GM18520 (cell line): Measurements from ENCODE around the gene ZNF774.
"Not testable (repeated sequence)": the region's sequence is repeated elsewhere in the genome, so short reads cannot be mapped to it uniquely, and the experiment has no call there.

ENCODE experiments used
- ATAC-seq: cut with Tn5 transposase; IDR thresholded peaks from one replicate; pipeline ENCODE4 v1.9.1; 2021; ENCODE audit not compliant: unreplicated experiment

Gene ZNF774

GRCh38 chr15:90352107-90352893 lies at the start of gene ZNF774:
ZNF774 (plus strand) TSS chr15:90352284; CDS start chr15:90354661, 2,377 bp downstream.
- ATAC-seq = peak; percentile 97

DNA sequence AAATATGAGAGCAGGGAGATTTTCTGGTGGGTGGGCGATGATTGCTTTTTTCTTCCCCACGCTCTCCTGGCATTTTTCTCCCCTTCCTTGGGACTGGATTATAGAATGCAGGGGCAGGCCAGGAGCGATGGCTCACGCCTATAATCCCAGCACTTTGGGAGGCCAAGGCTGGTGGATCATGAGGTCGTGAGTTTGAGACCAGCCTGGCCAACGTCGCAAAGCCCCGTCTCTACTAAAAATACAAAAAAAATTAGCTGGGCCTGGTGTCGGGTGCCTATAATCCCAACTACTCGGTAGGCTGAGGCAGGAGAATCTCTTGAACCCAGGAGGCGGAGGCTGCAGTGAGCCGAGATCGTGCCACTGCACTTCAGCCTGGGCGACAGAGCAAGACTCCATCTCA lies 46.7 kb upstream of the ZNF774 start:
- ATAC-seq = not testable (repeated sequence)

- no peak for ATAC-seq
Observed at GRCh38 chr15:90305932-90306331, 46.2 kb upstream of the ZNF774 start.

DNA sequence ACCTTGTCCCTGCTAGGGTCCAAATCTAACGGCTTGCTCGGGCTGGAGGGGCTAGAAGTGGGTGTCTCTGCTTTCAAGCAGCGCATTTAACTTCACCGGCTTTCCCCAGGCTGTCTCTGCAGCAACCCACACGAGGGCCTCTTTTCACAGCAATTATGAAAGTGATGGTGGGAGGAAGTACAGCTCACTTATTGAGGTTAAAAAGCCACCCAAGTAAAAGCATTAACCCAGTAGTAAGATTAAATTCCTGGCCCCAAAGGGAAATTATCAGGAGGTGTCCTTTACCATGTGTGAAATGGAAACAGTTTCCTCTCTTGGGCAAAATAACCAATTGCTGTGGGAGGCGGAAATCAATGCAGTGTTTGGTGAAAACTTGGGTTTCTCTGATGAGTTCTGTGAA lies 45.5 kb upstream of the ZNF774 start:
- no peak for ATAC-seq

DNA sequence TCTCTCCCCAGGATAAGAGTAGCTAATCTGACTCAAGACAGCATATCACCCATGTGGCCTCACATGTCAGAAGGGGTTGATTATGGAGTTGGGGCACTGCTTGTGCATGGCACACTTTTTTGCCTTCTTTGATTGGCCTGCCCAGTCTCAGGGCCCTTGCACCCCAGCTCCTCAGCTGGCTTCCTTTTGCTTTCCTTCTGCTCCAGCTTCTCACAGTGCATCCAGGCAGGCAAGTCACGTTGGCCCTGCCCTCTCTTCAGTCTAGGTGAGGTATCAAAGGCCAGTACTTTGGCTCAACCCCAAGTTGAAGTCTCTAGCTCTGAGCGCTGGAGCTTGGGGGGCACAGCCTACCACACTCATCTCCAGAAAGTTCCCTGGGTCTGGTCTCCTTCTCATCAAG lies 44.4 kb upstream of the ZNF774 start:
- no peak for ATAC-seq

- no peak for ATAC-seq
Observed at GRCh38 chr15:90309020-90309419, 43.1 kb upstream of the ZNF774 start.

DNA sequence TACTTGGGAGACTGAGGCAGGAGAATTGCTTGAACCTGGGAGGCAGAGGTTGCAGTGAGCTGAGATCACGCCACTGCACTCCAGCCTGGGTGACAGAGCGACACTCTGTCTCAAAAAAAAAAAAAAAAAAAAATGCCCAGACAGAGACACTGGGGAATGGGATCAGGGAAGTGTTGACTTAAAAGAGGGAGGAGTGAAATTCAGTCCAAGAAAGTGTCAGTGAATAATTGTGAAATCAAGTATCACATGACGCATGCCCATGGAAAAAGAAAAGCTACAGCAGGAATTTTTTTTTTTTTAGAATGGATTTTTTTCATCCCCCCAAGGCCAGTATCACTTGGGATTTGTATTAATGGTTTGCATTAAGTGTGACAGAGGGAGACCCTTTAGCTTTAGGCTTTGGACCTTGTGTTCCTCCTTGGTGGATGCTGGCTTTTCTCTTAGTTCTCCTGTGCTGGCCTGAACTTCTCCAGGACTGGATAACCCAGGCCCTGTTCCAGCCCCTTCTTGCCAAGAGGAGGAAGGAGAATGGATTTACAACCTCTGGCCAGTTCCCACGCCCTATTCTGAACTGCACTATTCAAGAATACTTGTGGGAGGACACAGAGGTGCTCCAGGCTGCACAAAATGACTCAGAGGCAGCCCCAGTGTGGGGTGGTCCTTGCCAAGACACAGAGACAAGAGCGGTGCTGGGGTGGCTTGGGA lies 36.7 kb upstream of the ZNF774 start:
- ATAC-seq = no peak

DNA sequence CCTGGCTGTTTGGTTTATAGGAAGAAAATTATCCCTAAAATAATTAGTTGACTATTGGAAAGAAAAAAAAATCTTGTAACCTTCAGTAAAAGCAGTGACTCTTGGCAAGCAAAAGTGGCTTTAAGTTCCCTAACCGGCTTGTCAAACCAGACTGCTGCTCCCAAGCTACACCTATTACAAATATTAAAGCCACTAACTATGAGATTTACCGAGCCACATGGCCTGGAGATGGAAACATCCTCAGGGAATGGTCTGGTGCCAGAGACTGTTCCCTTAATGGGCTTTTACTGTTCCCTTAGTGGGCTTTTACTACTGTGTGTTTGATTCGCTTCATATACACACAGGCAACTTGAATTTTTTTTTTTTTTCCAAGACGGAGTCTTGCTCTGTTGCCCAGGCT lies 35.9 kb upstream of the ZNF774 start:
- no peak for ATAC-seq

- ATAC-seq = no peak
Observed at GRCh38 chr15:90318591-90318990, 33.5 kb upstream of the ZNF774 start.

DNA sequence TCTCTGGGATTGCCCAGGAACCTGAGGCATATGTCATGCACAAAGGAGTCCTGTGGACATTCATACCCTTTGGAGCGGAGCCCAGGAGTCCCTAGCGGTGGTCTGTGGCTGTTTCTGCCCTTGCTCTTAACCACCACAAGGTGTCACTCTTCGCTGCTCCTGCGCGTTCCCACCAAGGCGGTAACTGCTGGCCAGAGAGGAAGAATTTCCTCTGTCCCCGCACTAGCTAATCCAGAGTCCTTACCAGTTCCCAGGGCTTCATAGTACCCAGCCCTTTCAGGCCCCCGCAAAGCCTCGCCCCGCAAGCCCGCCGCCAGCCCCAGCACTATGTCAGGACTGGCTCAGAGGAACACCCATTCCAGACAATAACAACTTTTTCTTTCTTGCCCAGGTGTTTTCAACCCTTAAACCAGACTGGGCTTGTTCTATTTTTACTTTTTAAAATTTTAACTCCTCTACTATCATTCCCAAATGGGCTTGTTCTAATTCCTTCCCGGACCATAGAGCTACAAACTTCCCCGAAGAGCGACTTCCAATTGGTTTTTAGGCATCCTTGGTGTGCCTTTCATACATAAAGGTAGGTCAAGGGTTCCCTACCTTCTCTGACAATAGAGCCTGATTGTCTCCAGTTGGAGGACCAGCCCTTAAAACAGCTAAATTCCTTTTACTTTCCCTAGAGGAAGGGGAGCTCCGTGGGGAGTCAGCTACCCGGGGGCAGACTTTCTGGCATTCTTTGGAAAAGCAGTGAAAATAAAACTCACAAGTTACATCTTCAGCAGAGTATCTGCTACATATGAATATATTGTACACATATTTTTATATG lies 31.8 kb upstream of the ZNF774 start:
- peak; percentile 52 for ATAC-seq

DNA sequence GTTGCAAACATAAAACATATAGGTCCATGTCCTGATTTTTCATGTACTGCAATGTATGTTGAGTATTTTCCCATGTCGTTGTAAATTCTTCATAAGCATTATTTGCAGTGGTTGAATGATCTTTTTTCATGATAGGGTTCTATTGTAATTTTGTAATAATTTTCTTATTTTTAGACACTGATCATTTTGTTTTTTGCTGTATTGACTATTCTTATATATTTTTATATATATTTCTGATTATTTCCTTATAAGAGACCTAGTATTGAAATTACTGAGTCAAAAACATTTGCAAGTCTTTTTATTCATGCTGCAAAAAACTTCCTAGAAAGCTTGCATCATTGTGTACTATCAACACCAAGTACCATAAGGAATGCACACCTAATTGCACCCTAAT lies 31.2 kb upstream of the ZNF774 start:
- no peak for ATAC-seq

DNA sequence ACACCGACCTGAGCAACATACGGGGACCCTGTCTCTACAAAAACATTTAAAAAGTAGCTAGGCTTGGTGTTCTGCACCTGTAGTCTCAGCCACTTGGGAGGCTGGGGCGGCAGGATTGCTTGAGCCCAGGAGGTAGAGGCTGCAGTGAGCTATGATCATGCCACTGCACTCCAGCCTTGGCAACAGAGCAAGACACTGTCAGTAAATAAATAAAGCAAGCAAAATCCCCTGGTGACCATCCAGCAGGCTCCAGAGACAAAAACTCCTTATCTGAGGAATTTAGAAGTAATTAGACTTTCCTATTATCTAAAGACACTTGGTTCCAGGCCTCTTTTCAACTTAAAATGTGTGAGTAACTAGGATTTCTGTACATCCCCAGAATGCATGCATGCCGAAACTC lies 29.5 kb upstream of the ZNF774 start:
- no peak for ATAC-seq

DNA sequence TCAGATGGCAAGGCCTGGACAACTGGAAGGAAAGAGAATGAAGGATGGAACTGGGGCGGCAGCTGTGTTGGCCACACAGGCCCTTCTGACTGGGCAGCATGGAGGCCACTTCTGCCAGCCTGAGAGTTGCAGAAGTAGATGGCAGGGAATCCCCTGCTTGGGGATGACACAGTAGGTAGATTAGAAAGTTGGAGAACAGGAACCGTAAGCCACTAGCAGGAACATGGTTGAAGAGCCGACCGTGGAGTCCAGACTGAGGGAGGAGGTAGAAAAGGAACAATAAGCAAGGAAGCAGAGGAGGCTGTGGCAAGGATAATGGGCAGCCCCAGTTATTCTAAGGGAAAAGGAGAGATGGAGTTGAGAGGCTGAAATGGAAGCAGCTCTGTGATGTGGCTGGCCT lies 26.4 kb upstream of the ZNF774 start:
- no peak for ATAC-seq

GRCh38 chr15:90326441-90326840 lies 25.6 kb upstream of the ZNF774 start:
- no peak for ATAC-seq

DNA sequence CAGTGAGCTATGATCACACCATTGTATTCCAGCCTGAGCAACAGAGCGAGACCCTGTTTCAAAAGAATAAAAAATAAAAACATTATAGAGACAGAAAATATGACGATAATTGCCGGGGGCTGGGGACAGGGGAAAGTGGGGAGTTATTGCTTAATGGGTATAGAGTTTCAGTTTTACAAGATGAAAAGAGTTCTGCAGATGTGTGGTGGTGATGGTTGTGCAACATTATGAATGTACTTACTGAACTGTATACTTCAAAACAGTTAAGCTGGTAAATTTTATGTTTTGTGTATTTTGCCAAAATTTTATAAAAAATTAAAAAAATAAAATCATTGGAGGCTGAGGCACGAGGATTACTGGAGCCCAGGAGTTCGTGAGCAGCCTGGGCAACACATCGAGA lies 24.8 kb upstream of the ZNF774 start:
- no peak for ATAC-seq

DNA sequence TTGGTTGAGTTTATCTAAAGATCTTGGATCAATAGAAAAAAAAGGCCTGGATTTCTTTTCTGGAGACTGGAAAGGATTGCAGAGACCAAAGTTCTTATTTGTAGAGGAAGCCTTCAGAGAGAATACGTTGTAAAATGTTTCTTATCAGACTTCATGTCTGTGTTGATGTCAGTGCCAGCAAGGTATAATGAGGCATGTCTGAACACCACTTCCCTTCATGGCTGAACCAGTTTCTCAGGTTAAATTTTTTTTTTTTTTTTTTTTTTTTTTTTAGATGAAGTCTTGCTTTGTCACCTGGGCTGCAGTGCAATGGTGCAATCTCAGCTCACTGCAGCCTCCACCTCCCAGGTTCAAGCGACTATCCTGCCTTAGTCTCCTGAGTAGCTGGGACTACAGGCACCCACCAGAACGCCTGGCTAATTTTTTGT lies 17.8 kb upstream of the ZNF774 start:
- no peak for ATAC-seq

DNA sequence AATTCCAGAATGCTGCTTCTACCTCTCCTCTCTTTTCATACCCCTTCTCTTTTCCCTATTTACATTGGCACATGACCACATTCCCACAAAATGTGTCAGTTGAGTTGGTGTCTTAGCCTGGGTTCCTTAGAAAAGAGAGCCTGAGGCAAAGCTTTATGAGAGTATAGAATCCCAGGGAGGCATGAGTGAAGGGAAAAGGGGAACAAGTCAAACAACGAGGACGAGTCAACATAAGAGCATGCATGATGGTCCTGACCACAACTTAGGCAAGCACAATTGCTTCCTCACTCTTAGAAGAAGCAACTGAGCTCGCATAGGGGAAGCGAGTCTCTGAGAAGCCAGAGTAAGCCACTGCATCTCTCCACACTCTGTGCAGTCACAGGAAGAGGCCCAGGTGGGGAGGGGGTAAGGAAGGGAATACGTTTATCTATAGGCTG lies 15.4 kb upstream of the ZNF774 start:
- ATAC-seq = no peak

DNA sequence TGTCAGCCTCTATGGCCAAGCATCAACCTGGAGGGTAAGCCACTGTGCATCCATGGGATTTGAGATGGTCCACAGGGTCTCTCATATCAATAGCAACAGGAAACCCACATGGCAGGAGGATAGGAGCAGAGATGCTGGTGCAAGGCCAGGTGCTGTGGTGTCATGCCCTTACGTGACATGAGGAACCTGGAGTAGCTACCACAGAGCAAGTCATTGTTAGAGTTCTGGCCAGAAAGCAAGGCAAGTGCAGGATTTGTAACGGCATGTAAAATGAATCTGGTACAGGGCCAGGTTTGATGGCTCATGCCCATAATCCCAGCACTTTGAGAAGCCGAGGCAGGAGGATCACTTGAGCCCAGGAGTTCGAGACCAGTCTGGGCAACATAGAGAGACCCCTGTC lies 14.8 kb upstream of the ZNF774 start:
- ATAC-seq = no peak

GRCh38 chr15:90338532-90338931 lies 13.6 kb upstream of the ZNF774 start:
- ATAC-seq = no peak

- no peak for ATAC-seq
Observed at GRCh38 chr15:90340345-90340744, 11.7 kb upstream of the ZNF774 start.

- no peak for ATAC-seq
Observed at GRCh38 chr15:90343302-90343790, 8.7 kb upstream of the ZNF774 start.
